CD4-positive, alpha-beta memory T cell (primary cell): ENCODE measurements around the gene TCF7L1. TPM values are rescaled to one million over a fixed set of nuclear protein-coding genes. Genes with fewer than 3 reads are reported as not detected.
"Not testable (repeated sequence)": the region's sequence is repeated elsewhere in the genome, so short reads cannot be mapped to it uniquely, and the experiment has no call there.

Experiments used
- CTCF ChIA-PET: fragments of 350-600 bp; sonication (Branson Sonifier 250); formaldehyde crosslinking; loops from one replicate; lab custom pipeline; 2021; ENCODE audit warnings: inconsistent platforms; ENCODE audit not compliant: partially characterized antibody; lab: Charles Lee
- POLR2A ChIA-PET: fragments of 350-600 bp; sonication (Branson Sonifier 250); formaldehyde crosslinking; loops from one replicate; lab custom pipeline; 2021; ENCODE audit not compliant: partially characterized antibody; lab: Charles Lee
- DNase-seq, 5 donors: peaks; one replicate each; pipeline versions ENCODE4 v3.0.0 to v3.0.0-alpha.2; 2020 to 2022; ENCODE audit warnings: mixed read lengths in 1 of 5
- H3K27ac ChIP-seq: one replicate; pipeline ENCODE4 v1.7.0; 2013; ENCODE audit warnings: low read depth, low read length
- H3K27me3 ChIP-seq: 2 replicates; pipeline ENCODE4 v1.7.0; 2013; ENCODE audit warnings: mild to moderate bottlenecking, low read length, moderate library complexity; ENCODE audit not compliant: insufficient read depth
- H3K36me3 ChIP-seq: 2 replicates; pipeline ENCODE4 v1.7.0; 2013; ENCODE audit warnings: mild to moderate bottlenecking, low read length, moderate library complexity; ENCODE audit not compliant: insufficient read depth
- H3K4me1 ChIP-seq: 2 replicates; pipeline ENCODE4 v1.7.0; 2013; ENCODE audit warnings: mild to moderate bottlenecking, low read length, moderate library complexity; ENCODE audit not compliant: insufficient read depth
- H3K4me3 ChIP-seq, 2 donors: one replicate each; pipeline ENCODE4 v1.7.0; 2013; ENCODE audit warnings: low read length in 2 of 2, mild to moderate bottlenecking in 1 of 2
- H3K9me3 ChIP-seq, 2 donors: one replicate each; pipeline ENCODE4 v1.7.0; 2013; ENCODE audit warnings: low read length in 2 of 2, control low read depth in 1 of 2; ENCODE audit not compliant: control insufficient read depth in 1 of 2
- H3K27ac Mint-ChIP-seq, 7 donors: one replicate each; pipeline ENCODE4 v1.8.0; 2020 to 2021; ENCODE audit warnings: mixed read lengths in 7 of 7, mild to moderate bottlenecking in 6 of 7, inconsistent platforms in 3 of 7, moderate library complexity in 3 of 7
- H3K27me3 Mint-ChIP-seq, 2 donors: one replicate each; pipeline ENCODE4 v1.8.0; 2020 to 2021; ENCODE audit warnings: mixed read lengths in 2 of 2
- H3K36me3 Mint-ChIP-seq, 2 donors: one replicate each; pipeline ENCODE4 v1.8.0; 2020 to 2021; ENCODE audit warnings: mixed read lengths in 2 of 2, inconsistent platforms in 1 of 2, mild to moderate bottlenecking in 1 of 2
- H3K4me1 Mint-ChIP-seq, 4 donors: one replicate each; pipeline ENCODE4 v1.8.0; 2020 to 2021; ENCODE audit warnings: mixed read lengths in 4 of 4, mild to moderate bottlenecking in 1 of 4
- H3K4me3 Mint-ChIP-seq, 8 donors: one replicate each; pipeline ENCODE4 v1.8.0; 2020 to 2021; ENCODE audit warnings: mixed read lengths in 8 of 8, mild to moderate bottlenecking in 7 of 8, moderate library complexity in 6 of 8, inconsistent platforms in 3 of 8
- H3K9me3 Mint-ChIP-seq, 8 donors: one replicate each; pipeline ENCODE4 v1.8.0; 2020 to 2021; ENCODE audit warnings: mixed read lengths in 8 of 8, mild to moderate bottlenecking in 5 of 8, inconsistent platforms in 3 of 8, moderate library complexity in 1 of 8
- intact Hi-C: fragments of 100-400 bp; cut with micrococcal nuclease; formaldehyde crosslinking; loops from one replicate; pipeline ENCODE4 v1.15.1; 2023
- polyA plus RNA-seq, 2 donors: library from polyadenylated mRNA; unstranded; fragments of 300-500 nt; fragmentation: Illumina TruSeq; gene quantifications; one replicate each; pipeline ENCODE4 v1.2.3, GENCODE V29; 2021
- total RNA-seq, 2 experiments: library from RNA; stranded (reverse); gene quantifications; one replicate each; pipeline ENCODE4 v1.2.3, GENCODE V29; 2021

Gene TCF7L1
- total and polyA plus RNA-seq, 4 experiments from 2014 or later, result 0.06 TPM; not detected in 3

- ChIA-PET CTCF (no interaction called here), POLR2A (no interaction called here)
- Mint-ChIP-seq H3K27ac (no peak overlapping the region), H3K27me3 (peaks cover 10 to 19% of the 10 kb centered on the region in 2 donors), H3K36me3 (no peaks in the 10 kb centered on the region), H3K4me1 (no peaks in the 10 kb centered on the region), H3K9me3 (peaks cover 0 to 4% (median 0%) of the 10 kb centered on the region in 8 donors), H3K4me3 (no peak overlapping the region)
- Histone ChIP-seq H3K4me1 (no peaks in the 10 kb centered on the region), H3K9me3 (no peaks in the 10 kb centered on the region), H3K27ac (no peak overlapping the region), H3K27me3 (peaks cover 8% of the 10 kb centered on the region), H3K4me3 (no peak overlapping the region), H3K36me3 (no peaks in the 10 kb centered on the region)
- intact Hi-C loops, result no loop called here
- DNase-seq, result no peak
Observed at GRCh38 chr2:85116207-85116606, 17.0 kb upstream of the TCF7L1 start.

GRCh38 chr2:85119900-85120299 is 13.3 kb upstream of the TCF7L1 start:
- no peaks in the 10 kb centered on the region for H3K9me3 Mint-ChIP-seq
- intact Hi-C loops, result no loop called here
- no peaks in the 10 kb centered on the region for H3K9me3 ChIP-seq
- no peak overlapping the region for H3K27ac Mint-ChIP-seq
- H3K4me1 Mint-ChIP-seq, result no peaks in the 10 kb centered on the region
- H3K4me1 ChIP-seq, result no peaks in the 10 kb centered on the region
- DNase-seq, result no peak
- no peak overlapping the region for H3K27ac ChIP-seq
- CTCF ChIA-PET, result interaction anchor here (1.2 kb wide), 1 partner anchor 21 kb away, joined by 3 read pairs; no protein-coding TSS in a partner anchor
- H3K36me3 Mint-ChIP-seq, result no peaks in the 10 kb centered on the region
- peaks cover 3 to 6% of the 10 kb centered on the region in 2 donors for H3K27me3 Mint-ChIP-seq
- no peaks in the 10 kb centered on the region for H3K36me3 ChIP-seq
- H3K4me3 Mint-ChIP-seq, result no peak overlapping the region
- H3K27me3 ChIP-seq, result no peaks in the 10 kb centered on the region
- no peak overlapping the region for H3K4me3 ChIP-seq
- POLR2A ChIA-PET, result no interaction called here

- no peaks in the 10 kb centered on the region for H3K9me3 Mint-ChIP-seq
- no peak for DNase-seq
- intact Hi-C loops, result no loop called here
- no peak overlapping the region for H3K4me3 Mint-ChIP-seq
- Histone ChIP-seq H3K27me3 (no peaks in the 10 kb centered on the region), H3K4me1 (no peaks in the 10 kb centered on the region), H3K27ac (no peak overlapping the region), H3K36me3 (no peaks in the 10 kb centered on the region), H3K9me3 (no peaks in the 10 kb centered on the region), H3K4me3 (no peak overlapping the region)
- no peak overlapping the region for H3K27ac Mint-ChIP-seq
- peaks cover 2 to 4% of the 10 kb centered on the region in 2 donors for H3K27me3 Mint-ChIP-seq
- POLR2A ChIA-PET, result no interaction called here
- no peaks in the 10 kb centered on the region for H3K36me3 Mint-ChIP-seq
- H3K4me1 Mint-ChIP-seq, result no peaks in the 10 kb centered on the region
- CTCF ChIA-PET, result interaction anchor here (1.2 kb wide), 1 partner anchor 21 kb away, joined by 3 read pairs; no protein-coding TSS in a partner anchor
Observed at GRCh38 chr2:85120363-85120762, 12.8 kb upstream of the TCF7L1 start.

GRCh38 chr2:85126462-85126861 is 6.7 kb upstream of the TCF7L1 start:
- intact Hi-C loops, H3K27ac ChIP-seq, H3K4me1 ChIP-seq, DNase-seq, H3K36me3 ChIP-seq, POLR2A ChIA-PET, CTCF ChIA-PET, H3K9me3 ChIP-seq, H3K4me1 Mint-ChIP-seq, H3K27ac Mint-ChIP-seq, H3K27me3 ChIP-seq, H3K9me3 Mint-ChIP-seq, H3K36me3 Mint-ChIP-seq, H3K4me3 ChIP-seq, H3K4me3 Mint-ChIP-seq: not testable (repeated sequence)
- H3K27me3 Mint-ChIP-seq, result peaks cover 14 to 19% of the 10 kb centered on the region in 2 donors

- Histone ChIP-seq H3K4me3 (no peak overlapping the region), H3K9me3 (no peaks in the 10 kb centered on the region), H3K27me3 (peaks cover 16% of the 10 kb centered on the region), H3K36me3 (no peaks in the 10 kb centered on the region), H3K27ac (no peak overlapping the region), H3K4me1 (peaks cover 18% of the 10 kb centered on the region)
- H3K9me3 Mint-ChIP-seq, result peaks cover 0 to 2% (median 0%) of the 10 kb centered on the region in 8 donors
- no peaks in the 10 kb centered on the region for H3K36me3 Mint-ChIP-seq
- no peak overlapping the region for H3K27ac Mint-ChIP-seq
- peak overlapping the region in 1 of 8 donors; percentile 21 for H3K4me3 Mint-ChIP-seq
- intact Hi-C loops, result no loop called here
- H3K4me1 Mint-ChIP-seq, result peaks cover 4 to 14% (median 8%) of the 10 kb centered on the region in 4 donors
- peaks cover 25 to 26% of the 10 kb centered on the region in 2 donors for H3K27me3 Mint-ChIP-seq
- no peak for DNase-seq
- POLR2A ChIA-PET, result no interaction called here
- CTCF ChIA-PET, result no interaction called here
Observed at GRCh38 chr2:85129861-85130260, 3.3 kb upstream of the TCF7L1 start.

- no peak overlapping the region for H3K27ac ChIP-seq
- peaks cover 18% of the 10 kb centered on the region for H3K4me1 ChIP-seq
- Mint-ChIP-seq H3K27me3 (peaks cover 28 to 29% of the 10 kb centered on the region in 2 donors), H3K4me3 (no peak overlapping the region), H3K9me3 (peaks cover 0 to 2% (median 0%) of the 10 kb centered on the region in 8 donors), H3K36me3 (no peaks in the 10 kb centered on the region), H3K27ac (no peak overlapping the region), H3K4me1 (peaks cover 4 to 16% (median 9%) of the 10 kb centered on the region in 4 donors)
- no peak for DNase-seq
- intact Hi-C loops, result no loop called here
- no peaks in the 10 kb centered on the region for H3K36me3 ChIP-seq
- POLR2A ChIA-PET, result no interaction called here
- H3K4me3 ChIP-seq, result no peak overlapping the region
- no peaks in the 10 kb centered on the region for H3K9me3 ChIP-seq
- CTCF ChIA-PET, result interaction anchor here (0.7 kb wide), 1 partner anchor 162 kb away, joined by 5 read pairs; no protein-coding TSS in a partner anchor
- H3K27me3 ChIP-seq, result peaks cover 16% of the 10 kb centered on the region
Observed at GRCh38 chr2:85130407-85130806, 2.8 kb upstream of the TCF7L1 start.

GRCh38 chr2:85131116-85131515 is 2.1 kb upstream of the TCF7L1 start:
- Histone ChIP-seq H3K9me3 (no peaks in the 10 kb centered on the region), H3K4me1 (peaks cover 18% of the 10 kb centered on the region), H3K27ac (no peak overlapping the region), H3K27me3 (peaks cover 16% of the 10 kb centered on the region), H3K4me3 (no peak overlapping the region), H3K36me3 (no peaks in the 10 kb centered on the region)
- Mint-ChIP-seq H3K27me3 (peaks cover 34 to 36% of the 10 kb centered on the region in 2 donors), H3K4me3 (no peak overlapping the region), H3K4me1 (peaks cover 4 to 16% (median 12%) of the 10 kb centered on the region in 4 donors), H3K27ac (no peak overlapping the region), H3K36me3 (no peaks in the 10 kb centered on the region), H3K9me3 (peaks cover 0 to 2% (median 0%) of the 10 kb centered on the region in 8 donors)
- no peak for DNase-seq
- CTCF ChIA-PET, result no interaction called here
- intact Hi-C loops, result no loop called here
- POLR2A ChIA-PET, result no interaction called here
